ENCODE results near the gene PALM2AKAP2.
A peak's percentile ranks its signal among the peaks of the same experiment; 100 is the strongest.

The PALM2AKAP2 gene

DNA sequence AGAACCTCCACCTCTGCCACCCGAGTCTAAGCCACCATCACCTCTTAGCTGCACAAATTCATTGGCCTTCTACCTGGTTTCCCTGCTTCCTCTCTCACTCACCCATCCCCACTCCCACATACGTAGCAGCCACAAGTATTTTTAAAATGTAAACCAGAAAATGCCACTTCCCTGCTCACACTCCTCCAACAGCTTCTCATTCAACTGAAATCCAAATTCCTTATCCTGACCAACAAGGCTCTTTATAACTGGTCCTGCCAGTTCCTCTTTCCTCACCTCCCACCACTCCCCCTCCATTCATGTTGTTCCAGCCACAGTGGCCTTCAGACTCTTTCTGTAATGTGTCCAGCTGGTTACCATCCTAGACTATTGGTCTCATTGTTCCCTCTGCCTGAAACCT, 25.0 kb upstream of the PALM2AKAP2 start:
- no peak overlapping the region for H3K4me3 ChIP-seq (ENCODE audit: low read depth, low read length)
- DNase-seq (ENCODE audit: low read depth, low spot score), result no peak
- TF ChIP-seq, protein P1, sequence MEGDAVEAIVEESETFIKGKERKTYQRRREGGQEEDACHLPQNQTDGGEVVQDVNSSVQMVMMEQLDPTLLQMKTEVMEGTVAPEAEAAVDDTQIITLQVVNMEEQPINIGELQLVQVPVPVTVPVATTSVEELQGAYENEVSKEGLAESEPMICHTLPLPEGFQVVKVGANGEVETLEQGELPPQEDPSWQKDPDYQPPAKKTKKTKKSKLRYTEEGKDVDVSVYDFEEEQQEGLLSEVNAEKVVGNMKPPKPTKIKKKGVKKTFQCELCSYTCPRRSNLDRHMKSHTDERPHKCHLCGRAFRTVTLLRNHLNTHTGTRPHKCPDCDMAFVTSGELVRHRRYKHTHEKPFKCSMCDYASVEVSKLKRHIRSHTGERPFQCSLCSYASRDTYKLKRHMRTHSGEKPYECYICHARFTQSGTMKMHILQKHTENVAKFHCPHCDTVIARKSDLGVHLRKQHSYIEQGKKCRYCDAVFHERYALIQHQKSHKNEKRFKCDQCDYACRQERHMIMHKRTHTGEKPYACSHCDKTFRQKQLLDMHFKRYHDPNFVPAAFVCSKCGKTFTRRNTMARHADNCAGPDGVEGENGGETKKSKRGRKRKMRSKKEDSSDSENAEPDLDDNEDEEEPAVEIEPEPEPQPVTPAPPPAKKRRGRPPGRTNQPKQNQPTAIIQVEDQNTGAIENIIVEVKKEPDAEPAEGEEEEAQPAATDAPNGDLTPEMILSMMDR (IDR thresholded peaks at IDR 0.05; ENCODE audit: low read depth, low read length), result no peak
- in situ Hi-C loops (cut with HindIII; ENCODE audit: low sequenced_read_pairs), result no loop called here

DNA sequence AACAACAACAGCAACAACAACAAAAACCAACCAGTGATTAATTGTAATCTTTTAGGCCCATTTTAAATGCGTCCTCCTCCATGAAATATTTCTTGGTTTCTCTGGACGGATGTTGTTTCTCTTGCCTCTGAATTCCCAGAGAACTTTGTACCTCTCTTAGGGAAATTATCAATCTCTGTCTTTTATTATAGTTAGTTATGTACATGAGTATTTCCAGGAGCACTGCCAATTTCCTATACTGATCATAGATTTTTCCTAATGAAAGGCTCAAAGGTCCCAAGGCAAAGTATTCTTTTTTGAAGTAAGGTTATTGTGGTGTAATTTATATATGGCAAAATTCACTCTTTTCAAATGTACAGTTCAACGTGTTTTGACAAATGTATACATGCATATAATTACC, 20.4 kb upstream of the PALM2AKAP2 start:
- in situ Hi-C loops (cut with HindIII; ENCODE audit: low sequenced_read_pairs), result no loop called here
- no peak for DNase-seq (ENCODE audit: low read depth, low spot score)
- TF ChIP-seq, protein P1 (IDR thresholded peaks at IDR 0.05; ENCODE audit: low read depth, low read length), result no peak
- H3K4me3 ChIP-seq (ENCODE audit: low read depth, low read length), result no peak overlapping the region

DNA sequence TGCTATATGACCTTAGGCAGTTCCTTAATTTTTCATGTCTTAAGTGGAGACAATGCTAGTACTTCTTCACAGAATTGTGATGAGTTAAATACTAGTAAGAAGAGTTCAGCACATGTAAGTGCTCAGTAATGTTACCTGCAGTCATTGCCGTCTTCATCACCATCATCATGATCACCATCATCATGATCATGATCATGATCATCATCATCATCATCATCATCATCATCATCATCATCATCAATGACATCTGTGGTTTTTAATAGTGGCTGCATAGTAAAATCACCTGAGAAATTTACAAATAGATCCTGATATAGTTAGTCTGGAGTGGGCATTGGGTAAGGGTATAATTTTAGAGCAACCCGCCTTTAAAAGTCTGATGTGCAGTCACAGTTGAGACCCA, 14.7 kb upstream of the PALM2AKAP2 start:
- no peak overlapping the region for H3K4me3 ChIP-seq (ENCODE audit: low read depth, low read length)
- no peak for DNase-seq (ENCODE audit: low read depth, low spot score)
- in situ Hi-C loops (cut with HindIII; ENCODE audit: low sequenced_read_pairs), result no loop called here
- TF ChIP-seq, protein P1 (IDR thresholded peaks at IDR 0.05; ENCODE audit: low read depth, low read length), result no peak

DNA sequence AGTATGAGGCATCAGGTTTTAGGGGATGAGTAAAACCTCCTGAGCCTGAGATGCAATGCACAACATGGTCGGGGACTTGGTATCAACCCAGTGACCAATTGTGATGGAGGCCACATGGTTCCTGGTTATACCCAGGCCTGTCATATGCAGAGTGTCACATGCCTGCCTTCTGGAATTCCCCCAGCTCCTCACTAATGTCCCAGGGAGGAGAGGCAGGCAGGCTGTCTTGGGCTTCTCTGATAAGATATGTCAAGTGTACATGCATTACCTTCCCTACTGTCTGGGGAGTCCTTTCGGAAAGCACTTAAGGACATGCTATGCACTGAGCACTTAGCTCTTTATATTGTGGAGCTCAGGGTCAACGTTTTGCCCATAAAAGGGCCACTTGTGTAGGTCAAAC, 14.2 kb upstream of the PALM2AKAP2 start:
- no peak overlapping the region for H3K4me3 ChIP-seq (ENCODE audit: low read depth, low read length)
- no peak for DNase-seq (ENCODE audit: low read depth, low spot score)
- in situ Hi-C loops (cut with HindIII; ENCODE audit: low sequenced_read_pairs), result no loop called here
- TF ChIP-seq, protein P1 (IDR thresholded peaks at IDR 0.05; ENCODE audit: low read depth, low read length), result no peak

DNA sequence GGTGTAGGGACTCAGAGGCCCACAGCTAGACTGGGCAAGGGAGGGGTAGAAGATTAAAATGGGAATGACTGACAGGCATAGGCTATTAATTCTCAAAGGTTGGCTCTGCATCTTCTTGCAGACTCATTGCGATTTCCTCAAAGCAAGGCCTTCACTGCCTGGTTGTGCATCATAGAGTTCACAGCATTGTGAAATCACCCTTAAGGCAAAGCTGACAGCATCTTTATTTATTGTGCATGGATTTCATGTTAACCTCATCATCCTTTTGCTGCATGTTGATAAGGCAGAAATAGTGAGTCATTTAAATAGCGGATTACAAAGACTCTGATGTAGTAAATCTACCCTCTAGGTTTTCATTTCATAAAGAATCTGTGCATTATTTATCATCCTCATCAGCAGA, 13.6 kb upstream of the PALM2AKAP2 start:
- TF ChIP-seq, protein P1 (IDR thresholded peaks at IDR 0.05; ENCODE audit: low read depth, low read length), result no peak
- in situ Hi-C loops (cut with HindIII; ENCODE audit: low sequenced_read_pairs), result no loop called here
- DNase-seq (ENCODE audit: low read depth, low spot score), result peak; percentile 26
- H3K4me3 ChIP-seq (ENCODE audit: low read depth, low read length), result no peak overlapping the region

DNA sequence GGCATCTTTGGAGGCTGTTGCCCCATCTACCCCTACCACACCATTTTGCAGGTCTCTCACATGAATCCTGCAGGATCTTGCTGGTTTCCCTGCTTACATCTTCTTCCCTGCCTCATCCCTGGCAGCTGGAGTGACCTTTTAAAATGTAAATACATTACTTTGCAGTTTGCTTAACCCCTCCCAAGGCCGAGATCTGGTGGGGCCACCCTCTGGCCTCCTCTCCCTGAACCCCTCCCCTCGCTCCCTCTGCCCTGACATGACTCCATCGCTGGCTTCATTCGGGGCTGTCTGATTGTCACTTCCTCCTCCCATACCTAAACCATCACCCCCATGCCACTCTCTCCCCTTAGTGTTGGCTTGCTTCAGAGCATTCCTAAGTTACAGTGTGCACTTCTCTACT, 12.6 kb upstream of the PALM2AKAP2 start:
- in situ Hi-C loops (cut with HindIII; ENCODE audit: low sequenced_read_pairs), result no loop called here
- TF ChIP-seq, protein P1 (IDR thresholded peaks at IDR 0.05; ENCODE audit: low read depth, low read length), result no peak
- DNase-seq (ENCODE audit: low read depth, low spot score), result no peak

DNA sequence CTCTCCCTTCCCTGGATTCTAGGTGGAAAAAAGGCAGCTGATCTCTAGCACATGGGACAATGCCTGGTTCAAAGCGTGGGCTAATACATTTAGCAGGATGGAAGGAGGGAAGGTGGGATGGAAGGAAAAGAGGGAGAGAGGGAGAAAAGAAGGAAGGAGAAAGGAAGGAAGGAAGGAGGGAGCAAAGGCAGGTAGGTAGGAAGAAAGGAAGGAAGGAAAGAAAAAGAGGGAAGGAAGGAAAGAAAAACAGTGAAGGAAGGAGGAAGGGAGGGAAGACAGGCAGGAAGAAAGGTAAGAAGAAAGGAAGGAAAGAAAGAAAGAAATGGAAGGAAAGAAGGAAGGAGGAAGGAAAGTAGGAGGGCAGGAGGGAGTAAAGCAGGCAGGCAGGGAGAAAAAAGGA, 12.2 kb upstream of the PALM2AKAP2 start:
- in situ Hi-C loops (cut with HindIII; ENCODE audit: low sequenced_read_pairs), result no loop called here
- TF ChIP-seq, protein P1 (IDR thresholded peaks at IDR 0.05; ENCODE audit: low read depth, low read length), result no peak
- no peak for DNase-seq (ENCODE audit: low read depth, low spot score)

More for the DNA sequence above, 12.6 kb upstream of the PALM2AKAP2 start:
- H3K4me3 ChIP-seq (ENCODE audit: low read depth, low read length), result no peak overlapping the region

More for the DNA sequence above, 12.2 kb upstream of the PALM2AKAP2 start:
- no peak overlapping the region for H3K4me3 ChIP-seq (ENCODE audit: low read depth, low read length)
